Progenitor cell of endocrine pancreas (in vitro differentiated cells): ENCODE measurements around the gene SURF2. TPM values are rescaled to one million over a fixed set of nuclear protein-coding genes. Genes with fewer than 3 reads are reported as not detected.
A peak's percentile ranks its signal among the peaks of the same experiment; 100 is the strongest.

Experiments
- DNase-seq: peaks from one replicate; pipeline ENCODE4 v3.0.0; 2021; ENCODE audit warnings: low spot score; ENCODE audit not compliant: unreplicated experiment
- H3K27ac Mint-ChIP-seq: 2 replicates; pipeline ENCODE4 v1.8.0; 2021; ENCODE audit warnings: mild to moderate bottlenecking, moderate library complexity, mixed read lengths
- H3K27me3 Mint-ChIP-seq: 2 replicates; pipeline ENCODE4 v1.8.0; 2021; ENCODE audit warnings: mixed read lengths
- H3K36me3 Mint-ChIP-seq: 2 replicates; pipeline ENCODE4 v1.8.0; 2022; ENCODE audit warnings: mixed read lengths; ENCODE audit not compliant: insufficient read depth
- H3K4me1 Mint-ChIP-seq: 2 replicates; pipeline ENCODE4 v1.8.0; 2021; ENCODE audit warnings: low read depth, mixed read lengths
- H3K4me3 Mint-ChIP-seq: 2 replicates; pipeline ENCODE4 v1.8.0; 2021; ENCODE audit warnings: low read depth, mild to moderate bottlenecking, moderate library complexity, mixed read lengths
- H3K9me3 Mint-ChIP-seq: 2 replicates; pipeline ENCODE4 v1.8.0; 2021; ENCODE audit warnings: low read depth, mixed read lengths
- CTCF ChIP-seq: fragments of 200-600 bp; sonication (generic); IDR thresholded peaks from one replicate; pipeline ENCODE4 v1.5.0; 2021; ENCODE audit warnings: antibody characterized with exemption, mild to moderate bottlenecking; ENCODE audit not compliant: unreplicated experiment
- total RNA-seq: library from RNA; stranded (reverse); gene quantifications from 2 replicates; pipeline ENCODE4 v1.2.1, GENCODE V29; 2021

SURF2 gene
- total RNA-seq, 1 donor from 2014 or later: 19.8 TPM

GRCh38 chr9:133396952-133397351 lies 40.6 kb downstream of the SURF2 start:
- Mint-ChIP-seq H3K9me3 (no peaks in the 10 kb centered on the region), H3K27ac (no peak overlapping the region), H3K27me3 (peaks cover 9% of the 10 kb centered on the region), H3K36me3 (no peaks in the 10 kb centered on the region), H3K4me1 (no peaks in the 10 kb centered on the region), H3K4me3 (no peak overlapping the region)
- DNase-seq: no peak
- peak; percentile 46 for TF ChIP-seq CTCF

- no peak for DNase-seq
- Mint-ChIP-seq H3K27me3 (peaks cover 9% of the 10 kb centered on the region), H3K36me3 (no peaks in the 10 kb centered on the region), H3K4me3 (no peak overlapping the region), H3K27ac (peak overlapping the region; percentile 47), H3K9me3 (no peaks in the 10 kb centered on the region), H3K4me1 (no peaks in the 10 kb centered on the region)
- TF ChIP-seq CTCF: no peak
Measured at GRCh38 chr9:133397370-133397769, 41.0 kb downstream of the SURF2 start.

- peaks cover 9% of the 10 kb centered on the region for H3K27me3 Mint-ChIP-seq
- H3K4me1 Mint-ChIP-seq: no peaks in the 10 kb centered on the region
- H3K27ac Mint-ChIP-seq: no peak overlapping the region
- TF ChIP-seq CTCF: no peak
- H3K9me3 Mint-ChIP-seq: no peaks in the 10 kb centered on the region
- H3K4me3 Mint-ChIP-seq: no peak overlapping the region
- DNase-seq: no peak
- H3K36me3 Mint-ChIP-seq: no peaks in the 10 kb centered on the region
Measured at GRCh38 chr9:133397895-133398294, 41.5 kb downstream of the SURF2 start.

DNA sequence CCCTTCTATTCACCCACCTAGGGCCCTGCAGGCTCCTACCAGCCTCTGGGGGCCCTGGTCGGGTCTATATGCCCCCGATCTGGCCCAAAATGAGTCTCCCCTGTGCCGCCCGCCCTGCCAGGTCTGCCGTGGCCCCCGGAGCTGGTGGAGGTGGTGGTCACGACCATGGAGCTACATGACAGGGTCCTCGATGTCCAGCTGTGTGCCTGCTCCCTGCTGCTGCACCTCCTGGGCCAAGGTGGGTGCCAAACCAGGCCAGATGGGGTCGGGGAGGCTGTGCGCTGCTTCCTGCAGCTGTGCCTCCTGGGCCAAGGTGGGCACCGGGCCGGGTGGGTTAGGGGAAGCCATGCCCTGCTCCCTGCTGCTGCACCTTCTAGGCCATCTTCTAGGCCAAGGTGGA lies 43.9 kb downstream of the SURF2 start:
- H3K4me3 Mint-ChIP-seq: no peak overlapping the region

DNA sequence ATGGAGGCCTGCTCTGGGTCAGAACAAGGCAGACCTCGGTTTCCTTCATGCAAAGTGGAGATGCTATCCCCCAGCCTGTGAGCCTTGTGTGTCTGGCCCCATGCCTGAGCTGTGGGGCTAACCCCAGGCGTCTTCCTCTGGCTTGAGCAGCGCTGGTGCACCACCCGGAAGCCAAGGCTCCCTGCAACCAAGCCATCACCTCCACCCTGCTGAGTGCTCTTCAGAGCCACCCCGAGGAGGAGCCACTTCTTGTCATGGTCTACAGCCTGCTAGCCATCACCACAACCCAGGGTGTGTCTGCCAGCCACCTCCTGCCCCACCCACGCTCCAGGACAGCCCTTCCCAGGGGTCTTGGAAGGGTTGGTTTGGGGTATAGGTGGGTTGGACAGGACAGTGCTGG lies 45.2 kb downstream of the SURF2 start:
- TF ChIP-seq CTCF: no peak
- Mint-ChIP-seq H3K36me3 (peaks cover 4% of the 10 kb centered on the region), H3K27me3 (peaks cover 5% of the 10 kb centered on the region), H3K27ac (no peak overlapping the region), H3K4me1 (no peaks in the 10 kb centered on the region), H3K4me3 (no peak overlapping the region), H3K9me3 (no peaks in the 10 kb centered on the region)
- DNase-seq: no peak

More for the DNA sequence above, 43.9 kb downstream of the SURF2 start:
- no peak for TF ChIP-seq CTCF
- Mint-ChIP-seq H3K9me3 (no peaks in the 10 kb centered on the region), H3K27ac (no peak overlapping the region), H3K36me3 (peaks cover 3% of the 10 kb centered on the region), H3K4me1 (no peaks in the 10 kb centered on the region), H3K27me3 (peaks cover 9% of the 10 kb centered on the region)
- no peak for DNase-seq
